GM19467 (cell line): ENCODE results near the gene PPP4R3A.
"Not testable (repeated sequence)": the region's sequence is repeated elsewhere in the genome, so short reads cannot be mapped to it uniquely, and the experiment has no call there.

Experiments used
- ATAC-seq: cut with Tn5 transposase; IDR thresholded peaks from one replicate; pipeline ENCODE4 v1.9.1; 2021; ENCODE audit warnings: mild to moderate bottlenecking, moderate library complexity; ENCODE audit not compliant: unreplicated experiment

PPP4R3A gene

GRCh38 chr14:91506226-91506625, 3.9 kb downstream of the PPP4R3A start:
- ATAC-seq: no peak

GRCh38 chr14:91503000-91503504, 7.1 kb downstream of the PPP4R3A start:
- ATAC-seq: no peak

GRCh38 chr14:91501951-91502930, 7.9 kb downstream of the PPP4R3A start:
- no peak for ATAC-seq

GRCh38 chr14:91501348-91501747, 8.8 kb downstream of the PPP4R3A start:
- no peak for ATAC-seq

- ATAC-seq: no peak
Observed at GRCh38 chr14:91496790-91497189, 13.3 kb downstream of the PPP4R3A start.

GRCh38 chr14:91494392-91495065, 15.6 kb downstream of the PPP4R3A start:
- not testable (repeated sequence) for ATAC-seq

- ATAC-seq: no peak
Observed at GRCh38 chr14:91493169-91493568, 16.9 kb downstream of the PPP4R3A start.

- ATAC-seq: no peak
Observed at GRCh38 chr14:91484744-91485143, 25.4 kb downstream of the PPP4R3A start.

GRCh38 chr14:91484186-91484585, 25.9 kb downstream of the PPP4R3A start:
- no peak for ATAC-seq

- no peak for ATAC-seq
Observed at GRCh38 chr14:91482263-91483013, 27.7 kb downstream of the PPP4R3A start.

- ATAC-seq: no peak
Observed at GRCh38 chr14:91477388-91477787, 32.7 kb downstream of the PPP4R3A start.

- no peak for ATAC-seq
Observed at GRCh38 chr14:91473046-91473445, 37.1 kb downstream of the PPP4R3A start.

GRCh38 chr14:91470216-91470615, 39.9 kb downstream of the PPP4R3A start:
- ATAC-seq: no peak

GRCh38 chr14:91466192-91466591, 43.9 kb downstream of the PPP4R3A start:
- ATAC-seq: no peak

- ATAC-seq: no peak
Observed at GRCh38 chr14:91464615-91465205, 45.4 kb downstream of the PPP4R3A start.

GRCh38 chr14:91458612-91459011, 51.5 kb downstream of the PPP4R3A start:
- ATAC-seq: no peak

GRCh38 chr14:91456283-91456682, 53.8 kb downstream of the PPP4R3A start:
- no peak for ATAC-seq

- ATAC-seq: no peak
Observed at GRCh38 chr14:91454580-91454979, 55.5 kb downstream of the PPP4R3A start.

- ATAC-seq: no peak
Observed at GRCh38 chr14:91454155-91454554, 56.0 kb downstream of the PPP4R3A start.

GRCh38 chr14:91453744-91454143, 56.4 kb downstream of the PPP4R3A start:
- no peak for ATAC-seq
